ENCODE measurements around the gene ODF2L. TPM values are rescaled to one million over a fixed set of nuclear protein-coding genes. Genes with fewer than 3 reads are reported as not detected.

The ODF2L gene
- total RNA-seq, 1 experiment from 2014 or later: 24.4 TPM

DNA sequence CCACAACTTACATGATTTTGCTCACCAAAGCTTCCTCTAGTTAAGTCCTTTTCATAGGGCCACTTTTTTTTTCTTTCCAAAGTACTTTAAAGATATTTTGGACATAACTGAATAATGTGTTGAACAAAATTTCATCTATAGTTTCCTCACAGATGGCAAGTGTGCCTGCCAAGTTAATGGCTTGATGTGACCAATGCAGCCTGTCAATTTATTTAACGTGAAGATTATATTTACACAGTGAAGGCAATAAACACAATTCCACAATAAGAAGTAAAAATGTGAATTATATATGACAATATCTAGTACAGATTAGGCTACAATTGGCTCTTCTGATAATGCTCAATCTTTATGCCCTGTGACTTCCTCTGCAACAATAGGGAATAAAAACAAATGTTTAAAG is 45.9 kb upstream of the ODF2L start (continued):
- no peak for TF ChIP-seq NFE2L1 (CRISPR knock-in tag; IDR thresholded peaks at IDR 0.05)
- TF ChIP-seq ZMAT4 (CRISPR knock-in tag; IDR thresholded peaks at IDR 0.05): no peak

DNA sequence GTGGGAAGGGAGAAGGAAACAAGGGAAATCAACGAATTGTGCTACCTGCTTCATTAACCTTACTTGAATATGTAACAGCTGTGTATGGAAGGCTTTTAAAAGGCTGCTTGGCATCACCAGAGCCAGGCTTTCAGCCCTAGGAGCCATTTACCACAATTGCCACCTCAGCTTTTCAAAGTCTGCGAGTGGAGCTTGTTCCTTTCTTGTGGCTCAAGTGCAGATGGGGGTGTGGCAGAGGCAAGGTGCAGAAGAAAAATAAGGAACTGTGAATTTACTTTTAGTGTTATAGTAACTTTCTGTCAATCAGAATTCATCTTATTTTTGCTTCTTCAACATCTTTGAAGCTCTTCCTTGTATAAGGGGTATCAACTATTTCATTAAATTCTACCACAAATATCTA is 45.5 kb upstream of the ODF2L start:
- Mint-ChIP-seq H3K4me3 (no peak overlapping the region), H3K4me1 (no peaks in the 10 kb centered on the region), H3K27ac (no peak overlapping the region), H3K36me3 (no peaks in the 10 kb centered on the region), H3K9me3 (no peaks in the 10 kb centered on the region), H3K27me3 (ENCODE audit: low read depth) (no peaks in the 10 kb centered on the region)
- no peak for DNase-seq (ENCODE audit: low spot score)
- ChIA-PET POLR2A (interaction anchor here (0.6 kb wide), 1 partner anchor 424 kb away, joined by 4 read pairs; no protein-coding TSS in a partner anchor), CTCF (interaction anchor here (0.6 kb wide), 1 partner anchor 208 kb away, joined by 3 read pairs; no protein-coding TSS in a partner anchor)
- TF ChIP-seq NR3C1 (CRISPR knock-in tag; conservative IDR thresholded peaks at IDR 0.05; ENCODE audit: low read depth) (no peak), MXD4 (CRISPR knock-in tag; IDR thresholded peaks at IDR 0.05; ENCODE audit: borderline replicate concordance) (no peak), ATF6 (CRISPR knock-in tag; IDR thresholded peaks at IDR 0.05) (no peak), PRDM15 (CRISPR knock-in tag; IDR thresholded peaks at IDR 0.05) (no peak), CREB1 (CRISPR knock-in tag; IDR thresholded peaks at IDR 0.05) (no peak), EMX1 (CRISPR knock-in tag; IDR thresholded peaks at IDR 0.05) (no peak), SMAD4 (CRISPR knock-in tag; IDR thresholded peaks at IDR 0.05) (no peak), MYBL2 (CRISPR knock-in tag; IDR thresholded peaks at IDR 0.05) (no peak), ZMAT4 (CRISPR knock-in tag; IDR thresholded peaks at IDR 0.05) (no peak), RORB (CRISPR knock-in tag; IDR thresholded peaks at IDR 0.05) (no peak), ZNF416 (CRISPR knock-in tag; IDR thresholded peaks at IDR 0.05) (no peak), IRF1 (CRISPR knock-in tag; IDR thresholded peaks at IDR 0.05) (no peak), ZNF317 (CRISPR knock-in tag; IDR thresholded peaks at IDR 0.05; ENCODE audit: borderline replicate concordance, low read depth) (no peak), PREB (CRISPR knock-in tag; IDR thresholded peaks at IDR 0.05; ENCODE audit: borderline replicate concordance) (no peak), NR2C2 (CRISPR knock-in tag; IDR thresholded peaks at IDR 0.05) (no peak), ZNF219 (CRISPR knock-in tag; IDR thresholded peaks at IDR 0.05; ENCODE audit: borderline replicate concordance) (no peak), ARID4B (CRISPR knock-in tag; IDR thresholded peaks at IDR 0.05; ENCODE audit: borderline replicate concordance) (no peak), FOXJ3 (CRISPR knock-in tag; IDR thresholded peaks at IDR 0.05; ENCODE audit: borderline replicate concordance) (no peak), SMAD3 (CRISPR knock-in tag; IDR thresholded peaks at IDR 0.05; ENCODE audit: borderline replicate concordance) (no peak)
- TF ChIP-seq, protein P1, sequence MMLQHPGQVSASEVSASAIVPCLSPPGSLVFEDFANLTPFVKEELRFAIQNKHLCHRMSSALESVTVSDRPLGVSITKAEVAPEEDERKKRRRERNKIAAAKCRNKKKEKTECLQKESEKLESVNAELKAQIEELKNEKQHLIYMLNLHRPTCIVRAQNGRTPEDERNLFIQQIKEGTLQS (CRISPR knock-in tag; conservative IDR thresholded peaks at IDR 0.05): no peak
- ATAC-seq: no peak

All from WTC11 (cell line).